Midbrain (tissue), 1 donor: ENCODE measurements around the gene RAB41.
A peak's percentile ranks its signal among the peaks of the same experiment; 100 is the strongest.
"Not testable (repeated sequence)": the region's sequence is repeated elsewhere in the genome, so short reads cannot be mapped to it uniquely, and the experiment has no call there.

Experiments
- DNase-seq: peaks from one replicate; lab custom pipeline; 2025; lab: John Stamatoyannopoulos, UW

The RAB41 gene

GRCh38 chrX:70281951-70282350 lies at the start of gene RAB41:
Gene RAB41 (plus strand): TSS chrX:70282172. CDS start chrX:70282218, 46 bp downstream.
- no peak for DNase-seq

- no peak for DNase-seq
Measured at GRCh38 chrX:70234355-70234754, 47.6 kb upstream of the RAB41 start, which contains the start of gene AWAT1. Gene AWAT1 (plus strand): TSS chrX:70234655. CDS start chrX:70234696, 41 bp downstream.

GRCh38 chrX:70240751-70241150 lies 41.2 kb upstream of the RAB41 start:
- DNase-seq = no peak

- DNase-seq = no peak
Measured at GRCh38 chrX:70241501-70241900, 40.5 kb upstream of the RAB41 start.

- DNase-seq = not testable (repeated sequence)
Measured at GRCh38 chrX:70243601-70244000, 38.4 kb upstream of the RAB41 start.

- DNase-seq = no peak
Measured at GRCh38 chrX:70244881-70245280, 37.1 kb upstream of the RAB41 start.

- DNase-seq = no peak
Measured at GRCh38 chrX:70247252-70247651, 34.7 kb upstream of the RAB41 start.

- DNase-seq = no peak
Measured at GRCh38 chrX:70252491-70252890, 29.5 kb upstream of the RAB41 start.

GRCh38 chrX:70253377-70254062 lies 28.5 kb upstream of the RAB41 start:
- no peak for DNase-seq

GRCh38 chrX:70254063-70254400 lies 27.9 kb upstream of the RAB41 start:
- no peak for DNase-seq

GRCh38 chrX:70254909-70255308 lies 27.1 kb upstream of the RAB41 start:
- no peak for DNase-seq

GRCh38 chrX:70255452-70255851 lies 26.5 kb upstream of the RAB41 start:
- DNase-seq = no peak

- DNase-seq = no peak
Measured at GRCh38 chrX:70257423-70258288, 24.3 kb upstream of the RAB41 start.

- DNase-seq = no peak
Measured at GRCh38 chrX:70260104-70260503, 21.9 kb upstream of the RAB41 start, which contains the start of gene P2RY4. Gene P2RY4 (minus strand): TSS chrX:70260204. CDS start chrX:70259624, 580 bp downstream.

GRCh38 chrX:70262952-70263567 lies 18.9 kb upstream of the RAB41 start:
- DNase-seq = peak; percentile 1

GRCh38 chrX:70264784-70265183 lies 17.2 kb upstream of the RAB41 start:
- DNase-seq = no peak

GRCh38 chrX:70268034-70268433 lies 13.9 kb upstream of the RAB41 start, which contains the start of gene ARR3:
Gene ARR3 (plus strand): TSS chrX:70268334. CDS start chrX:70269386, 1,052 bp downstream.
- DNase-seq = no peak

GRCh38 chrX:70274029-70274428 lies 7.9 kb upstream of the RAB41 start:
- not testable (repeated sequence) for DNase-seq

GRCh38 chrX:70279081-70279480 lies 2.9 kb upstream of the RAB41 start:
- DNase-seq = no peak

- no peak for DNase-seq
Measured at GRCh38 chrX:70280573-70280972, 1.4 kb upstream of the RAB41 start.

- no peak for DNase-seq
Measured at GRCh38 chrX:70289168-70289792, 7.3 kb downstream of the RAB41 start.
